ENCODE results near the gene ZC3H7A.

The ZC3H7A gene

DNA sequence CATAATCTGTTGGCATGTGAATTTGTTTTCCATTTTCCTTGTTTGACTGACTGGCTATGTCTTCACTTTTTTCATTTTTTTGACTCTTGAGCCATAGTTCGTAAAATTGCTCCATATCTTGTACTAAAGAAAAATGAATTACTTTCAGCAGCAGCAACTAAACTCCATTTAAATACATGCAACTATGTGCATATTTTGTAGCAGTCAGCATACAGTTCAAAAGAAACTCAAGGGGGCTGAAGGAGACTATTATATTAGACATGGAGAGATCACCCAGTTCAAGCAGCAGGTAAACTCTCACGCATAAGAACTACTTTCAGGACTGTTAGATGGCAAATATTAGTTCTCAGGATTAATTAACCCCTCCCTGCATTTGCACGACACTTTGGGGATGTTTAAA lies 40.8 kb downstream of the ZC3H7A start:
- peaks cover 29 to 64% of the 10 kb centered on the region in 2 donors for H3K36me3 ChIP-seq (ENCODE audit: control insufficient read depth in 1 of 2, insufficient read depth in 2 of 2, low read length in 2 of 2)
- no peaks in the 10 kb centered on the region for H3K9me3 ChIP-seq (ENCODE audit: control insufficient read depth in 1 of 2, low read length in 2 of 2)
- H3K9ac ChIP-seq (ENCODE audit: low read depth in 1 of 2, low read length in 2 of 2): no peak overlapping the region
- H3K27ac ChIP-seq (ENCODE audit: low read depth, low read length): no peak overlapping the region
- no peak overlapping the region for H3K4me3 ChIP-seq (ENCODE audit: low read depth in 1 of 2, low read length in 2 of 2)
- H3K27me3 ChIP-seq (ENCODE audit: control insufficient read depth in 1 of 2, insufficient read depth in 2 of 2, low read length in 2 of 2): no peaks in the 10 kb centered on the region
- peaks cover 18 to 35% of the 10 kb centered on the region in 2 donors for H3K4me1 ChIP-seq (ENCODE audit: control insufficient read depth in 1 of 2, insufficient read depth in 2 of 2, low read length in 2 of 2)

DNA sequence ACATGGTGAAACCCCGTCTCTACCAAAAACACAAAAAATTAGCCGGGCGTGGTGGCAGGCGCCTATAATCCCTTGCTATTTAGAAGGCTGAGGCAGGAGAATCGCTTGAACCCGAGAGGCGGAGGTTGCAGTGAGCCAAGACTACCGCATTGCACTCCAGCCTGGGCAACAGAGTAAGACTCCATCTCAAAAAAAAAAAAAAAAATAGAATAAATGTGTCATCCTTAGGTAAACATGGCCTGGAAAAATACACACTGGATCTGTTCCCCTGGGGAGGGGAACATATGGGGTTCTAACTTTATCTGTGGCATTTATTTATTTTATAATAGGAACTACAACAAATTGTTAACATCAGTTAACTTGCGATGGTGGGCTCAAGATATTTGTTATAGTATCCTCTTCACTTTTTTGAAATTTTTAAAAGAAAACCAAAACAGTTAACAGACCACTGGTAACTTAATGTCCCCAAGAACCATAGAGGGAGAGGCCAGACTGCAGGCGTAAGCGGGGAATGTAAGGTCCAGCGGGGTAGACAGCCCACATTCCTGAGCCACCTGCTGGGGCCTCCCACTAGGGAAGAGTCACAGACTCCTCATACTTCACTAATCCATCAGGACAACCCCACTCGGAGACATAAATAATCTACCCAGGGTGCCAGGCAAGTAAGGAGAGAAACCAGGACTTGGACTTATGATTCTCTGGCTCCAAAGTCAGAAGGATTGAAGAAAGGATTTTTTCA lies 41.9 kb downstream of the ZC3H7A start:
- H3K9ac ChIP-seq (ENCODE audit: low read depth in 1 of 2, low read length in 2 of 2): no peak overlapping the region
- H3K27ac ChIP-seq (ENCODE audit: low read depth, low read length): no peak overlapping the region
- H3K4me1 ChIP-seq (ENCODE audit: control insufficient read depth in 1 of 2, insufficient read depth in 2 of 2, low read length in 2 of 2): peaks cover 18 to 35% of the 10 kb centered on the region in 2 donors
- no peak overlapping the region for H3K4me3 ChIP-seq (ENCODE audit: low read depth in 1 of 2, low read length in 2 of 2)
- no peaks in the 10 kb centered on the region for H3K9me3 ChIP-seq (ENCODE audit: control insufficient read depth in 1 of 2, low read length in 2 of 2)
- peaks cover 32 to 65% of the 10 kb centered on the region in 2 donors for H3K36me3 ChIP-seq (ENCODE audit: control insufficient read depth in 1 of 2, insufficient read depth in 2 of 2, low read length in 2 of 2)
- no peaks in the 10 kb centered on the region for H3K27me3 ChIP-seq (ENCODE audit: control insufficient read depth in 1 of 2, insufficient read depth in 2 of 2, low read length in 2 of 2)

DNA sequence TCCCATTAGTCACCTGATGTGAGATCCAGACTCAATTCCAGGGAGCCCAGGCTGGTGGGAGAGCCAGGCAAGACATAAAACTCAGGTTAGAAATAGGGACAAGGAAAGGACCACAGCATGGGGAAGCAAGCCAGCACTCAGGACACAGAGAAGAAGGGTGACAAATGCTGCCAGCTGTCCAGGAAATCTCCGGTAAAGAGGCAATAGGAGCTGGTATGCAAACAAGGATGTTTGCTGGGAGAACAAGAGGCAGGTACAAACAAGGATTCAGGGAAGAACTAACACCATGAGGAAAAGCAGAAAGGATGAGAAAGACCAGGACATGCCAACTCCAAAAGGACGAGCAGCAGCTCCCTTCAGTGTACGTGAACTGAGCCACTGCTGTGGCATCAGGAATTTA lies 44.2 kb downstream of the ZC3H7A start:
- H3K4me1 ChIP-seq (ENCODE audit: control insufficient read depth in 1 of 2, insufficient read depth in 2 of 2, low read length in 2 of 2): peaks cover 11 to 23% of the 10 kb centered on the region in 2 donors
- H3K4me3 ChIP-seq (ENCODE audit: low read depth in 1 of 2, low read length in 2 of 2): no peak overlapping the region
- no peak overlapping the region for H3K27ac ChIP-seq (ENCODE audit: low read depth, low read length)
- H3K27me3 ChIP-seq (ENCODE audit: control insufficient read depth in 1 of 2, insufficient read depth in 2 of 2, low read length in 2 of 2): no peaks in the 10 kb centered on the region
- no peaks in the 10 kb centered on the region for H3K9me3 ChIP-seq (ENCODE audit: control insufficient read depth in 1 of 2, low read length in 2 of 2)
- H3K9ac ChIP-seq (ENCODE audit: low read depth in 1 of 2, low read length in 2 of 2): no peak overlapping the region
- peaks cover 33 to 68% of the 10 kb centered on the region in 2 donors for H3K36me3 ChIP-seq (ENCODE audit: control insufficient read depth in 1 of 2, insufficient read depth in 2 of 2, low read length in 2 of 2)

DNA sequence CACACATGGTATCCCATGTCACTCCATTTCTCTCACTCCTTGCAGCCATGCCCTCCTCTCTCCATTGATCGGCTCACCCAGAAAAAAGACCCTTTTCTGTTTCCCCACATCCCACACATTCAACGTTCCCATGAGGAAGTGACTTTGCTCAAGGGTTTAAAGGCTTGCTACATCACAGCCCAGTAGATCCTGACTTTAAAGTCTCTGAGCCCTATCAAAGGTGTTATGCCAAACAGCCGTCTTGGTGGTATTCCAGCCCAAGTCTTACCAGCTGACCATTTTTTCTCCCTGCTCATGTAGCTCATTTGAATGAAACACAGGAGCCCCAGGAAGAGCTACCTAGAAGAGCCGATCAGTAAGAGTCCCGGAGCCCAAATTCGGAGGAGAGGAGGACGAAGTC lies 47.0 kb downstream of the ZC3H7A start:
- Histone ChIP-seq H3K4me1 (ENCODE audit: control insufficient read depth in 1 of 2, insufficient read depth in 2 of 2, low read length in 2 of 2) (peaks cover 17 to 19% of the 10 kb centered on the region in 2 donors), H3K27me3 (ENCODE audit: control insufficient read depth in 1 of 2, insufficient read depth in 2 of 2, low read length in 2 of 2) (no peaks in the 10 kb centered on the region), H3K4me3 (ENCODE audit: low read depth in 1 of 2, low read length in 2 of 2) (no peak overlapping the region), H3K36me3 (ENCODE audit: control insufficient read depth in 1 of 2, insufficient read depth in 2 of 2, low read length in 2 of 2) (peaks cover 21 to 49% of the 10 kb centered on the region in 2 donors), H3K9ac (ENCODE audit: low read depth in 1 of 2, low read length in 2 of 2) (no peak overlapping the region), H3K9me3 (ENCODE audit: control insufficient read depth in 1 of 2, low read length in 2 of 2) (no peaks in the 10 kb centered on the region), H3K27ac (ENCODE audit: low read depth, low read length) (no peak overlapping the region)

GRCh38 chr16:11748404-11749254 lies 48.4 kb downstream of the ZC3H7A start:
- Histone ChIP-seq H3K4me3 (ENCODE audit: low read depth in 1 of 2, low read length in 2 of 2) (peak overlapping the region; percentile 14 to 50), H3K4me1 (ENCODE audit: control insufficient read depth in 1 of 2, insufficient read depth in 2 of 2, low read length in 2 of 2) (peaks cover 27% of the 10 kb centered on the region in 2 donors), H3K36me3 (ENCODE audit: control insufficient read depth in 1 of 2, insufficient read depth in 2 of 2, low read length in 2 of 2) (peaks cover 18 to 42% of the 10 kb centered on the region in 2 donors), H3K9ac (ENCODE audit: low read depth in 1 of 2, low read length in 2 of 2) (peak overlapping the region; percentile 50 to 56), H3K27me3 (ENCODE audit: control insufficient read depth in 1 of 2, insufficient read depth in 2 of 2, low read length in 2 of 2) (no peaks in the 10 kb centered on the region), H3K9me3 (ENCODE audit: control insufficient read depth in 1 of 2, low read length in 2 of 2) (no peaks in the 10 kb centered on the region), H3K27ac (ENCODE audit: low read depth, low read length) (peak overlapping the region; percentile 88)

GRCh38 chr16:11747949-11748403 lies 49.1 kb downstream of the ZC3H7A start:
- Histone ChIP-seq H3K9ac (ENCODE audit: low read depth in 1 of 2, low read length in 2 of 2) (peak overlapping the region; percentile 50 to 56), H3K27ac (ENCODE audit: low read depth, low read length) (peak overlapping the region; percentile 88), H3K4me1 (ENCODE audit: control insufficient read depth in 1 of 2, insufficient read depth in 2 of 2, low read length in 2 of 2) (peaks cover 31 to 32% of the 10 kb centered on the region in 2 donors), H3K36me3 (ENCODE audit: control insufficient read depth in 1 of 2, insufficient read depth in 2 of 2, low read length in 2 of 2) (peaks cover 15 to 35% of the 10 kb centered on the region in 2 donors), H3K9me3 (ENCODE audit: control insufficient read depth in 1 of 2, low read length in 2 of 2) (no peaks in the 10 kb centered on the region), H3K4me3 (ENCODE audit: low read depth in 1 of 2, low read length in 2 of 2) (peak overlapping the region; percentile 14 to 50), H3K27me3 (ENCODE audit: control insufficient read depth in 1 of 2, insufficient read depth in 2 of 2, low read length in 2 of 2) (no peaks in the 10 kb centered on the region)

GRCh38 chr16:11744075-11744470 lies 53.0 kb downstream of the ZC3H7A start:
- H3K4me1 ChIP-seq (ENCODE audit: control insufficient read depth in 1 of 2, insufficient read depth in 2 of 2, low read length in 2 of 2): peaks cover 40 to 54% of the 10 kb centered on the region in 2 donors
- peak overlapping the region; percentile 97 for H3K27ac ChIP-seq (ENCODE audit: low read depth, low read length)
- peak overlapping the region in 1 of 2 donors; percentile 36 for H3K9ac ChIP-seq (ENCODE audit: low read depth in 1 of 2, low read length in 2 of 2)
- H3K27me3 ChIP-seq (ENCODE audit: control insufficient read depth in 1 of 2, insufficient read depth in 2 of 2, low read length in 2 of 2): no peaks in the 10 kb centered on the region
- H3K36me3 ChIP-seq (ENCODE audit: control insufficient read depth in 1 of 2, insufficient read depth in 2 of 2, low read length in 2 of 2): no peaks in the 10 kb centered on the region
- H3K9me3 ChIP-seq (ENCODE audit: control insufficient read depth in 1 of 2, low read length in 2 of 2): no peaks in the 10 kb centered on the region
- peak overlapping the region in 1 of 2 donors; percentile 58 for H3K4me3 ChIP-seq (ENCODE audit: low read depth in 1 of 2, low read length in 2 of 2)

- Histone ChIP-seq H3K9ac (ENCODE audit: low read depth in 1 of 2, low read length in 2 of 2) (peak overlapping the region; percentile 48 to 64), H3K27ac (ENCODE audit: low read depth, low read length) (peak overlapping the region; percentile 97), H3K9me3 (ENCODE audit: control insufficient read depth in 1 of 2, low read length in 2 of 2) (no peaks in the 10 kb centered on the region), H3K36me3 (ENCODE audit: control insufficient read depth in 1 of 2, insufficient read depth in 2 of 2, low read length in 2 of 2) (no peaks in the 10 kb centered on the region), H3K4me1 (ENCODE audit: control insufficient read depth in 1 of 2, insufficient read depth in 2 of 2, low read length in 2 of 2) (peaks cover 41 to 52% of the 10 kb centered on the region in 2 donors), H3K27me3 (ENCODE audit: control insufficient read depth in 1 of 2, insufficient read depth in 2 of 2, low read length in 2 of 2) (no peaks in the 10 kb centered on the region), H3K4me3 (ENCODE audit: low read depth in 1 of 2, low read length in 2 of 2) (peak overlapping the region; percentile 58 to 69)
Measured at GRCh38 chr16:11743308-11744074, 53.6 kb downstream of the ZC3H7A start.

DNA sequence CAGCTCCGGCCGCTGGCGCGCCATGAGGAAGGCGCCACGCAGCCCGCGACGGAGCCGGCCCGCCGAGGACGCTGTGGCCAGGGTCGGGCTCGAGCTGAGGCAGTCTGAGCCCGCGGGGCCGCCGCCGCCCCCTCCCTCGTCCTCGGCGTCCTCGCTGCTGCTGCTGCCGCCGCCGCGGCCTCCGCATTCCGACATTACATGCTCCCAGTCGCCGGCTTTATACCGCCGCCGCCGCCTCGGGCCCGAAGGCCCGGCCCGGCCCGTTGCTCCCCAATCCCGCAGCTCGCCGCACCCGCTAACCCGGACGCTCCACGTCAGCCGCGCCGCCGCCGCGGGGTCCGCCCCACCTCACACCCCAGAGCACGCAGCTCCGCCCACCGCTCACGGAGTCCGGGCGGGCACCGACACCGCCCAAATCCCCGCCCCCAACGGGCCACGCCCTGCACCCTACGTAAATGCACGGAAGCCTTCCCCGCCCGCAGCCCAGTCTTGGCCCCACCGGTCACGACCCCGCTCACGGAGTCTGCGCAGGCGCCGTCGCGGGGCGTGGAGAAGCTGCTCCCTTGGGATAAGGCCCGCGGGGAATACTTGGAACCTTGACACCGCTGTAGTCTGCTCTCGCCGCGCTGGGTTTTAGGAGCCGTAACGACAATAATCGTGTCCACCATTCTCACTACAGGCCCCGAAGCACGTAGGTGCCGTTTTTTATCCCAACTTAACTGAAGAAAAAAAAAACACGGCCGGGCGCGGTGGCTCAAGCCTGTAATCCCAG lies 54.3 kb downstream of the ZC3H7A start, which contains the start of gene TXNDC11:
TXNDC11 (minus strand) TSS at position 322 of the 772 bp plus-strand sequence; CDS start at position 195, 127 bp downstream.
- Histone ChIP-seq H3K4me1 (ENCODE audit: control insufficient read depth in 1 of 2, insufficient read depth in 2 of 2, low read length in 2 of 2) (peaks cover 37 to 49% of the 10 kb centered on the region in 2 donors), H3K9ac (ENCODE audit: low read depth in 1 of 2, low read length in 2 of 2) (peak within 1 kb of the TSS; percentile 95 to 98), H3K9me3 (ENCODE audit: control insufficient read depth in 1 of 2, low read length in 2 of 2) (no peaks in the 10 kb centered on the region), H3K27ac (ENCODE audit: low read depth, low read length) (peak within 1 kb of the TSS; percentile 97), H3K36me3 (ENCODE audit: control insufficient read depth in 1 of 2, insufficient read depth in 2 of 2, low read length in 2 of 2) (no peaks in the 10 kb centered on the region), H3K27me3 (ENCODE audit: control insufficient read depth in 1 of 2, insufficient read depth in 2 of 2, low read length in 2 of 2) (no peaks in the 10 kb centered on the region), H3K4me3 (ENCODE audit: low read depth in 1 of 2, low read length in 2 of 2) (peak within 1 kb of the TSS; percentile 87 to 96)
